GM12874 (cell line): ENCODE measurements around the gene CACNG7.

ENCODE experiments used
- TF ChIP-seq, protein P1 (sequence below): IDR thresholded peaks from 2 replicates; pipeline ENCODE4 v1.5.1; 2011; ENCODE audit warnings: low read depth, mild to moderate bottlenecking, control low read depth, low read length, moderate library complexity; ENCODE audit not compliant: insufficient read depth

Gene CACNG7

DNA sequence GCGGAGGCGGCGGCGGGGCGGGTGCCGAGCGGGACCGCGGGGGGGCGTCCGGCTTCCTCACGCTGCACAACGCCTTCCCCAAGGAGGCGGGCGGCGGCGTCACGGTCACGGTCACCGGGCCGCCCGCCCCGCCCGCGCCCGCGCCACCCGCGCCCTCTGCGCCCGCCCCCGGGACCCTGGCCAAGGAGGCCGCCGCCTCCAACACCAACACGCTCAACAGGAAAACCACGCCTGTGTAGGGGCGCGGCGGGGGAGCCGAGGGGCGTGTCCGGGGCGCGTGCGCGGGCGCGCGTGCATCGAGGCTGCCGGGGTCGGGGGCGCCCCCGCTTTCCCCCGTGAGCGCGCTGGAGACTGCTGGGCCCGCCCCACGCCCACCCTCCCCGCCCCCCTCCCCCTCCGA lies 73.5 kb downstream of the CACNG7 start:
- TF ChIP-seq, protein P1, sequence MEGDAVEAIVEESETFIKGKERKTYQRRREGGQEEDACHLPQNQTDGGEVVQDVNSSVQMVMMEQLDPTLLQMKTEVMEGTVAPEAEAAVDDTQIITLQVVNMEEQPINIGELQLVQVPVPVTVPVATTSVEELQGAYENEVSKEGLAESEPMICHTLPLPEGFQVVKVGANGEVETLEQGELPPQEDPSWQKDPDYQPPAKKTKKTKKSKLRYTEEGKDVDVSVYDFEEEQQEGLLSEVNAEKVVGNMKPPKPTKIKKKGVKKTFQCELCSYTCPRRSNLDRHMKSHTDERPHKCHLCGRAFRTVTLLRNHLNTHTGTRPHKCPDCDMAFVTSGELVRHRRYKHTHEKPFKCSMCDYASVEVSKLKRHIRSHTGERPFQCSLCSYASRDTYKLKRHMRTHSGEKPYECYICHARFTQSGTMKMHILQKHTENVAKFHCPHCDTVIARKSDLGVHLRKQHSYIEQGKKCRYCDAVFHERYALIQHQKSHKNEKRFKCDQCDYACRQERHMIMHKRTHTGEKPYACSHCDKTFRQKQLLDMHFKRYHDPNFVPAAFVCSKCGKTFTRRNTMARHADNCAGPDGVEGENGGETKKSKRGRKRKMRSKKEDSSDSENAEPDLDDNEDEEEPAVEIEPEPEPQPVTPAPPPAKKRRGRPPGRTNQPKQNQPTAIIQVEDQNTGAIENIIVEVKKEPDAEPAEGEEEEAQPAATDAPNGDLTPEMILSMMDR, result no peak

DNA sequence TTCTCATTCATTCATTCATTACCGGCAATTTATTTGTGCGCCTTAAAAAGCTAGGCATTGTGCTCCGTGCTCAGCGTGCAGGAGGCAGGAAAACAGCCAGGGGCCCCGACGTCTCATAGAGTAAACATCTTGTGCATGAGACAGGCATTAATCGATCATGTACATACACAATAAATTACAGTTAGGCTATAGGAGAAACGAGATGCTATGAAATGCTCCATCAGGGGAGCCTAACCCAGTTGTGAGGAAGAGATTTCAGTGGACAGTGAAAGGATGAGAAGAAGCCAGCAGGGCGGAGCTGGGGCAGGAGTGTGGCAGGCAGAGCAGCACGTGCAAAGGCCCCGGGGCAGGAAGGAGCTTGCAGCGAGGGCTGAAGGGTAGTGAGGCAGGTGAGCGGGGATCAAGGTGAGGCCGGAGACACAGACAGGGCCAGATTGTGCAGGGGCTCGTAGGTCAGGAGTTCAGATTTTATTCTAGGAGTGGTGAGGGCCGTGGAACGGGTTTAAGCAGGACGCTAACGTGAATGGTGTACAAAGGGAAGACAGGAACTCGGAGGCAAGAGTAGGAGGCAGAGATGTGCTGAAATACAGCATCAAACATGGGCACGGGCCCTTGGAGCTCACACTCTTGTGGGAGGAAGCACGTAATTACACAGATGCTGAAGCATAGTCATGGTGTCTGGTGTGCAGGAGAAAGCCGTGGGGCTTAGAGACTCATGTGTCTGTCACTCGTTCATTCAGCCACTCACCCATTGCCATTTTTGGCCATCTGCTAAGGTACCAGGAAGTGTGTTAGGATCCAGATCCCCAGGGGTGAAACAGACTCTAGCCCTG lies 74.6 kb downstream of the CACNG7 start:
- TF ChIP-seq, protein P1, result no peak

DNA sequence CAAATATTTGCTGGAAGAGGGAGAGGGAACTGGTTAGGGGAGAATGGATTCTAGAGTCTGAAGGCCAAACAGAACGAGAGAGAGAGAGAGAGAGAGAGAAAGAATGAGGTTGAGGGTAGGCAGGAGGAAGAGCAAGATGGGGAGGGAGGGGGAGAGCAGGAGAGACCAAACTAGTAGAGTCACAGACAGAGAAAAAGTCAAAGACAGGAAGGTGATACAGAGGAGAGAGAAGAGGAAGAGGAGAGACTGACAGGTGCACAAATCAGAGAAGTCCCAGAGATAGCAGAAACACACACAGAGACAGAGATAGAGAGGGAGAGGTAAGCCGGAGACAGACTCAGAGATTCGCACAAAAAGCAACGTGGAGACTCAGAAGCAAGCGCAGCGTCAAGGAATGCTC lies 76.8 kb downstream of the CACNG7 start:
- TF ChIP-seq, protein P1, result no peak

DNA sequence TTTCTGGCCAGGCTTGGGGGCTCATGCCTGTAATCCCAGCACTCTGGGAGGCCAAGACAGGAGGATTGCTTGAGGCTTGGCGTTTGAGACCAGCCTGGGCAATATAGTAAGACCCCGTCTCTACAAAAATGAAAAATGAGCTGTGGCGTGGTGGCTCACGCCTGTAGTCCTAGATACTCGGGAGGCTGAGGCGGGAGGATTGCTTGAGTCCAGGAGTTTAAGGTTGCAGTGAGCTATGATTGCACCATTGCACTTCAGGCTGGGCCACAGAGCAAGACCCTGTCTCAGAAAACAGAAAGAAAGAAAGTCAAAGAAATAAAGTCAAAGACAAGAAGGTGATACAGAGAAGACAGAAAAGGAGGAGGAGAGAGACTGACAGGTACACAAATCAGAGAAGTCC lies 79.9 kb downstream of the CACNG7 start:
- TF ChIP-seq, protein P1, result no peak

DNA sequence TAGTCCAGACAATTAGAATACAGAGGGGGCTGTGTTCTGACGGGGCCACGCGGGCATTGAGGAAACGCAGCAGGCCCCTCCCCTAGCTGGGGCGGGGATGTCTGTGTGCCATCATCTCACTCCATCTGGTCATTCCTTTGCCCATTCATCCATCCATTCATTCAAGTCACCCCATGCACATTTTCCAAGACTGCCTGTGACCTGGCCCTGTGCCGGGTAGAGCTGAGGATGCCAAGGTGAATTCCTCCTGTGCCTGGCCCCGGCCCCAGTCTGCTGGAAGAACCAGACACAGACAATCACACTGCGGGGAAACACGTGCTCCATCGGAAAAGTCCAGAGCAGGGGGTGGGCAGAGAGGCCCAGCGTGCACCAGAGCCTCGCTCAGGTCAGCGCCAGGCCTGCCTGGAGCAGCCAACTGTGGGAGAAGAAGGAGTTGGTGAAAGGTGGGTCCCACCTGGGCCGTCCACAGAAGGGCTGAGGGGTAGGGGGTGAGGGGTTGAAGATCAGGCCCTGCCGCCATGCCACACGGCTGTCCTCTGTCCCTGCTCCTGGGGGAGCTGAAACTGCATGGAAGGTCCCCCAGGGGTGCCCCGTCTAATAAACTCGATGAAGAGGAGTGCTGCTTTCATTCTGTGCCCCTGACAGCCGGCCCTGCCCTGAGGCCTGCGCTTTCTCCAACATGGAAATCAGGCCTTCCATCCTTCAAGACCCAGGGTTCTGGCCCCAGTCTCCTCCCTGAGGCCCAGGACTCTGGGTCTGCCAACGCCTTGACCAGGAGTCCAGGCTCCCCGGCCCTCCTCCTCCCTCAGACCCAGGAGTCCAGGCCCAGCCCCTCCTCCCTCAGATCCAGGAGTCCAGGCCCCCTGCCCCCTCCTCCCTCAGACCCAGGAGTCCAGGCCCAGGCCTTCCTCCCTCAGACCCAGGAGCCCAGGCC lies 80.8 kb downstream of the CACNG7 start:
- TF ChIP-seq, protein P1, result no peak

DNA sequence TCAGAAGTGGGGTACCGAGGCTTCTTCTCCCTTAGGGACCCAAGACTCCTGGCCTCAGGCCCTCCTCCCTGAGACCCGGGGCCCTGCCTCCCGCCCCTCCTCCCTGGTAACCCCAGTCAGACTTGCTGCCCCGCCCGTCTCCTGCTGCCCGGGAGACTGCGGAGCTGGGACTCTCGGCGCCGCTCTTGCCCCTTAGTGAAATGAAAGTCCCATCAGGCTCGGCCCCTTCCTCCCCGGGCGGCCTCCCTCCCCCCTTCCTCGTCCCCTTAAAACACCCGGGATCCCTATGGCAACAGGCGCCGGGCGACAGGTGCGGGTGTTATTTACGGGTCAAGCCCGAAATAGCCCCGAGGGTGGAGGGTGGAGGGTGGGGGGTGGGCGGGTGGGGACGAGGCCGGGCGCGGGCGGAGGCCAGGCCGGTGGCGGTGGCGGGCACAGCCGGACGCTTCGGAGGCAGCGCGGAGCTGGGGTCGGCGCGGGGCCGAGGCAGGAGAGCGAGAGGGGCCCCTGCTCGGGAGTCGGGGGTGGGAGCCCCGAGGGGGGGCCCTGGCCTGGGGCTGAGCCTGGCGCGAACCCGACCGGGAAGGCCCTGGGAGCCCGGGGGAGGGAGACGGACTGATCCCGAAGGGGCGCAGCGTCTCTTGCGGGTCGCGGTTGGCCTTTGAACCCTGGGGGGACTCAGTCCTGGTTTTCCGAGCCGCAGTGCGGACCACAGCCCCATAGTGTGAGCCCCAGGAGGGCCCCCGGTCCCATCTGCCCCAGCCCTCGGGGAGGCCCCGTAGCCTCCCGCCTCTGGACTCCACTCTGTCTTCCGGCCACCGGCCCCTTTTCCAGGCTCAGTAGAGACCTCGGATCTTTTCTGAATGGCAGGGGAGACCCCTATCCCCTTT lies 82.4 kb downstream of the CACNG7 start, which contains the start of gene CACNG6:
CACNG6 (plus strand) TSS at position 414 of the 890 bp plus-strand sequence. CDS start 1,241 bp downstream, outside the sequence.
- TF ChIP-seq, protein P1, result no peak

DNA sequence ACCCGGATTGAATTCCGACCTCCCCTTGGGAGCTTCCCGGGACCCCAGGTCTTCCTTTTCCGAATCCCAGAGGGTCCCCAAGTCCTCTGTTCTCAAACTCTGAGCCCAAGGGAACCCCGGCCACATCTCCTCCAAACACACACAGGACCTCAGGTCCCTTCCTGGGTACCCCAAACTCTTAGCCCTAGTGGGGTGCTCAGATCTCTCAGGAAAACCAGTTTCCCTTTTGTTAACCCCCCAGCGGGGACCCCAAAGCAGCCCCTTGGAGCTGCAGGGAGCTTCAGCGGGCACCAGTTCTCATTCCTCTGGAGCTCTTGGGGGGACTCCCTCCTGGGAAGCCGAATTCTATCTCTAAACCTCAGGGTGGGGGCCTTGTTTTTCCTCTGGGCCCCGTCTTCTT lies 83.1 kb downstream of the CACNG7 start:
- TF ChIP-seq, protein P1, result no peak
